Measurements from ENCODE around the gene TNXB. TPM values are rescaled to one million over a fixed set of nuclear protein-coding genes. Genes with fewer than 3 reads are reported as not detected.

The TNXB gene
- total RNA-seq, 1 experiment from 2014 or later = 0.22 TPM

- no peak overlapping the region for H3K4me3 ChIP-seq (ENCODE audit: low read length)
- no peaks in the 10 kb centered on the region for H3K9me2 ChIP-seq (replicated peaks; ENCODE audit: insufficient read depth, low read length)
- DNase-seq = no peak
- no peak overlapping the region for H3K9ac ChIP-seq (ENCODE audit: low read length)
- no peaks in the 10 kb centered on the region for H3K9me3 ChIP-seq (ENCODE audit: low read length)
- H3K27ac ChIP-seq (ENCODE audit: low read length) = no peak overlapping the region
- no peaks in the 10 kb centered on the region for H3K27me3 ChIP-seq (ENCODE audit: low read length)
- H2AFZ ChIP-seq (ENCODE audit: low read length) = no peak overlapping the region
- H4K20me1 ChIP-seq (ENCODE audit: insufficient read depth, low read depth, low read length) = no peaks in the 10 kb centered on the region
- peaks cover 9% of the 10 kb centered on the region for H3K4me1 ChIP-seq (ENCODE audit: low read length)
- no peaks in the 10 kb centered on the region for H3K79me2 ChIP-seq (ENCODE audit: low read length)
- H3K36me3 ChIP-seq (ENCODE audit: insufficient read depth, low read length) = no peaks in the 10 kb centered on the region
- no peak overlapping the region for H3K4me2 ChIP-seq (ENCODE audit: low read depth, low read length, poor library complexity, severe bottlenecking)
These were observed 26.7 kb downstream of the TNXB start for GRCh38 chr6:32082478-32082877.

- Histone ChIP-seq H3K27me3 (ENCODE audit: low read length) (no peaks in the 10 kb centered on the region), H3K9ac (ENCODE audit: low read length) (no peak overlapping the region), H2AFZ (ENCODE audit: low read length) (no peak overlapping the region), H3K4me2 (ENCODE audit: low read depth, low read length, poor library complexity, severe bottlenecking) (no peak overlapping the region), H4K20me1 (ENCODE audit: insufficient read depth, low read depth, low read length) (no peaks in the 10 kb centered on the region), H3K9me2 (replicated peaks; ENCODE audit: insufficient read depth, low read length) (no peaks in the 10 kb centered on the region), H3K27ac (ENCODE audit: low read length) (no peak overlapping the region), H3K36me3 (ENCODE audit: insufficient read depth, low read length) (no peaks in the 10 kb centered on the region), H3K79me2 (ENCODE audit: low read length) (no peaks in the 10 kb centered on the region), H3K9me3 (ENCODE audit: low read length) (no peaks in the 10 kb centered on the region), H3K4me1 (ENCODE audit: low read length) (peaks cover 9% of the 10 kb centered on the region), H3K4me3 (ENCODE audit: low read length) (no peak overlapping the region)
- DNase-seq = no peak
These were observed 27.8 kb downstream of the TNXB start for GRCh38 chr6:32081168-32081990.

GRCh38 chr6:32079566-32080290, 29.4 kb downstream of the TNXB start:
- H3K9ac ChIP-seq (ENCODE audit: low read length) = no peak overlapping the region
- H3K27me3 ChIP-seq (ENCODE audit: low read length) = no peaks in the 10 kb centered on the region
- no peak overlapping the region for H3K4me2 ChIP-seq (ENCODE audit: low read depth, low read length, poor library complexity, severe bottlenecking)
- H3K79me2 ChIP-seq (ENCODE audit: low read length) = no peaks in the 10 kb centered on the region
- no peaks in the 10 kb centered on the region for H3K9me2 ChIP-seq (replicated peaks; ENCODE audit: insufficient read depth, low read length)
- H3K9me3 ChIP-seq (ENCODE audit: low read length) = no peaks in the 10 kb centered on the region
- no peak overlapping the region for H3K4me3 ChIP-seq (ENCODE audit: low read length)
- no peak for DNase-seq
- H3K27ac ChIP-seq (ENCODE audit: low read length) = no peak overlapping the region
- H4K20me1 ChIP-seq (ENCODE audit: insufficient read depth, low read depth, low read length) = no peaks in the 10 kb centered on the region
- H3K4me1 ChIP-seq (ENCODE audit: low read length) = no peaks in the 10 kb centered on the region
- no peak overlapping the region for H2AFZ ChIP-seq (ENCODE audit: low read length)
- no peaks in the 10 kb centered on the region for H3K36me3 ChIP-seq (ENCODE audit: insufficient read depth, low read length)

GRCh38 chr6:32076321-32076809, 32.8 kb downstream of the TNXB start:
- no peaks in the 10 kb centered on the region for H3K9me3 ChIP-seq (ENCODE audit: low read length)
- H3K36me3 ChIP-seq (ENCODE audit: insufficient read depth, low read length) = no peaks in the 10 kb centered on the region
- no peak overlapping the region for H3K27ac ChIP-seq (ENCODE audit: low read length)
- no peak overlapping the region for H3K4me2 ChIP-seq (ENCODE audit: low read depth, low read length, poor library complexity, severe bottlenecking)
- no peak overlapping the region for H3K4me3 ChIP-seq (ENCODE audit: low read length)
- no peaks in the 10 kb centered on the region for H3K27me3 ChIP-seq (ENCODE audit: low read length)
- H3K9me2 ChIP-seq (replicated peaks; ENCODE audit: insufficient read depth, low read length) = no peaks in the 10 kb centered on the region
- H3K4me1 ChIP-seq (ENCODE audit: low read length) = no peaks in the 10 kb centered on the region
- no peak overlapping the region for H3K9ac ChIP-seq (ENCODE audit: low read length)
- H3K79me2 ChIP-seq (ENCODE audit: low read length) = no peaks in the 10 kb centered on the region
- no peak overlapping the region for H2AFZ ChIP-seq (ENCODE audit: low read length)
- no peaks in the 10 kb centered on the region for H4K20me1 ChIP-seq (ENCODE audit: insufficient read depth, low read depth, low read length)
- DNase-seq = no peak

- Histone ChIP-seq H3K27me3 (ENCODE audit: low read length) (no peaks in the 10 kb centered on the region), H2AFZ (ENCODE audit: low read length) (no peak overlapping the region), H3K27ac (ENCODE audit: low read length) (no peak overlapping the region), H3K36me3 (ENCODE audit: insufficient read depth, low read length) (no peaks in the 10 kb centered on the region), H3K9me3 (ENCODE audit: low read length) (no peaks in the 10 kb centered on the region), H3K9ac (ENCODE audit: low read length) (no peak overlapping the region), H3K4me2 (ENCODE audit: low read depth, low read length, poor library complexity, severe bottlenecking) (no peak overlapping the region), H4K20me1 (ENCODE audit: insufficient read depth, low read depth, low read length) (no peaks in the 10 kb centered on the region), H3K4me1 (ENCODE audit: low read length) (no peaks in the 10 kb centered on the region), H3K9me2 (replicated peaks; ENCODE audit: insufficient read depth, low read length) (no peaks in the 10 kb centered on the region), H3K79me2 (ENCODE audit: low read length) (no peaks in the 10 kb centered on the region), H3K4me3 (ENCODE audit: low read length) (no peak overlapping the region)
- DNase-seq = no peak
These were observed 33.4 kb downstream of the TNXB start for GRCh38 chr6:32075781-32076180.

- H2AFZ ChIP-seq (ENCODE audit: low read length) = no peak overlapping the region
- H3K4me1 ChIP-seq (ENCODE audit: low read length) = no peaks in the 10 kb centered on the region
- H3K36me3 ChIP-seq (ENCODE audit: insufficient read depth, low read length) = no peaks in the 10 kb centered on the region
- no peak overlapping the region for H3K9ac ChIP-seq (ENCODE audit: low read length)
- no peaks in the 10 kb centered on the region for H3K9me3 ChIP-seq (ENCODE audit: low read length)
- H3K27me3 ChIP-seq (ENCODE audit: low read length) = no peaks in the 10 kb centered on the region
- DNase-seq = no peak
- no peaks in the 10 kb centered on the region for H3K9me2 ChIP-seq (replicated peaks; ENCODE audit: insufficient read depth, low read length)
- H3K27ac ChIP-seq (ENCODE audit: low read length) = no peak overlapping the region
- no peaks in the 10 kb centered on the region for H3K79me2 ChIP-seq (ENCODE audit: low read length)
- H3K4me2 ChIP-seq (ENCODE audit: low read depth, low read length, poor library complexity, severe bottlenecking) = no peak overlapping the region
- H3K4me3 ChIP-seq (ENCODE audit: low read length) = no peak overlapping the region
- no peaks in the 10 kb centered on the region for H4K20me1 ChIP-seq (ENCODE audit: insufficient read depth, low read depth, low read length)
These were observed 34.1 kb downstream of the TNXB start for GRCh38 chr6:32074996-32075532.

GRCh38 chr6:32073613-32074012, 35.5 kb downstream of the TNXB start:
- H3K79me2 ChIP-seq (ENCODE audit: low read length) = no peaks in the 10 kb centered on the region
- no peak overlapping the region for H3K4me2 ChIP-seq (ENCODE audit: low read depth, low read length, poor library complexity, severe bottlenecking)
- no peak overlapping the region for H2AFZ ChIP-seq (ENCODE audit: low read length)
- H3K36me3 ChIP-seq (ENCODE audit: insufficient read depth, low read length) = no peaks in the 10 kb centered on the region
- no peaks in the 10 kb centered on the region for H3K27me3 ChIP-seq (ENCODE audit: low read length)
- H3K4me1 ChIP-seq (ENCODE audit: low read length) = no peaks in the 10 kb centered on the region
- no peak overlapping the region for H3K9ac ChIP-seq (ENCODE audit: low read length)
- DNase-seq = no peak
- no peak overlapping the region for H3K27ac ChIP-seq (ENCODE audit: low read length)
- H3K9me2 ChIP-seq (replicated peaks; ENCODE audit: insufficient read depth, low read length) = no peaks in the 10 kb centered on the region
- no peaks in the 10 kb centered on the region for H4K20me1 ChIP-seq (ENCODE audit: insufficient read depth, low read depth, low read length)
- no peak overlapping the region for H3K4me3 ChIP-seq (ENCODE audit: low read length)
- H3K9me3 ChIP-seq (ENCODE audit: low read length) = no peaks in the 10 kb centered on the region

GRCh38 chr6:32073101-32073500, 36.0 kb downstream of the TNXB start:
- Histone ChIP-seq H2AFZ (ENCODE audit: low read length) (no peak overlapping the region), H3K4me3 (ENCODE audit: low read length) (no peak overlapping the region), H3K9ac (ENCODE audit: low read length) (no peak overlapping the region), H3K4me1 (ENCODE audit: low read length) (no peaks in the 10 kb centered on the region), H3K4me2 (ENCODE audit: low read depth, low read length, poor library complexity, severe bottlenecking) (no peak overlapping the region), H3K27me3 (ENCODE audit: low read length) (no peaks in the 10 kb centered on the region), H3K79me2 (ENCODE audit: low read length) (no peaks in the 10 kb centered on the region), H3K27ac (ENCODE audit: low read length) (no peak overlapping the region), H4K20me1 (ENCODE audit: insufficient read depth, low read depth, low read length) (no peaks in the 10 kb centered on the region), H3K9me3 (ENCODE audit: low read length) (no peaks in the 10 kb centered on the region), H3K9me2 (replicated peaks; ENCODE audit: insufficient read depth, low read length) (no peaks in the 10 kb centered on the region), H3K36me3 (ENCODE audit: insufficient read depth, low read length) (no peaks in the 10 kb centered on the region)
- no peak for DNase-seq
